ENCODE results near the gene MSTN.
"Not testable (repeated sequence)": the region's sequence is repeated elsewhere in the genome, so short reads cannot be mapped to it uniquely, and the experiment has no call there.

MSTN gene

DNA sequence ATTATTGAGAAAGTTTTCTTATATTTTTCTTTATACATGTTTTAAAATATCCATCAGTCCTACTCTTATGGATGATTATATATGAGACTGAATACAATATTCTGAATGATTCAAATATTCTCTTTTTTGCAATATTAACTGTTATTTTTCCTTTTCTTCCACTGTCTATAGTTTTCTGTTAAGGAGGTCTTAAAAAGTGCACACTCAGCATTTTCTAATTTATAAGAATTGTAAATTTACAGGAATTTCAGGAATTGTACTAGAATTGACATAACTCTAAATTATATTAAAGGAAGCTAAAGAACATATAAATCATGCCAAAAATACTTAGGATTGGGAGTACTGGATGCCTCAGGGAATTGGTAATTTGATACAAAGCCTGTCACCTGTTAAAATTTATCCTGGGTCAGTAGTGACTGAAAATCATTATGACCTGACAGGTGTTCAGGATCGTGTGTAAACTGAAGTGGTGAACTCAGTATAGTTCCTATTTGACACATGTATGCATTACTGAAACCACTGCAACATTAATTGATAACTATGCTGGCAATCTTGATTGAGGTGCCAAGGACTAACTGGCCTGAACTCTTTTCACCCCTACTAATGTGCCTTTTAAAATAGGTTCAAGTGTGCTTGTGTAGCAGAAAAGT, 30.4 kb downstream of the MSTN start:
- Mint-ChIP-seq H3K9me3 (no peaks in the 10 kb centered on the region), H3K36me3 (ENCODE audit: low read depth) (no peaks in the 10 kb centered on the region), H3K4me1 (peaks cover 13% of the 10 kb centered on the region), H3K4me3 (no peak overlapping the region), H3K27ac (no peak overlapping the region), H3K27me3 (ENCODE audit: low read depth) (no peaks in the 10 kb centered on the region)
- TF ChIP-seq, protein P1, sequence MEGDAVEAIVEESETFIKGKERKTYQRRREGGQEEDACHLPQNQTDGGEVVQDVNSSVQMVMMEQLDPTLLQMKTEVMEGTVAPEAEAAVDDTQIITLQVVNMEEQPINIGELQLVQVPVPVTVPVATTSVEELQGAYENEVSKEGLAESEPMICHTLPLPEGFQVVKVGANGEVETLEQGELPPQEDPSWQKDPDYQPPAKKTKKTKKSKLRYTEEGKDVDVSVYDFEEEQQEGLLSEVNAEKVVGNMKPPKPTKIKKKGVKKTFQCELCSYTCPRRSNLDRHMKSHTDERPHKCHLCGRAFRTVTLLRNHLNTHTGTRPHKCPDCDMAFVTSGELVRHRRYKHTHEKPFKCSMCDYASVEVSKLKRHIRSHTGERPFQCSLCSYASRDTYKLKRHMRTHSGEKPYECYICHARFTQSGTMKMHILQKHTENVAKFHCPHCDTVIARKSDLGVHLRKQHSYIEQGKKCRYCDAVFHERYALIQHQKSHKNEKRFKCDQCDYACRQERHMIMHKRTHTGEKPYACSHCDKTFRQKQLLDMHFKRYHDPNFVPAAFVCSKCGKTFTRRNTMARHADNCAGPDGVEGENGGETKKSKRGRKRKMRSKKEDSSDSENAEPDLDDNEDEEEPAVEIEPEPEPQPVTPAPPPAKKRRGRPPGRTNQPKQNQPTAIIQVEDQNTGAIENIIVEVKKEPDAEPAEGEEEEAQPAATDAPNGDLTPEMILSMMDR (IDR thresholded peaks at IDR 0.05; ENCODE audit: unreplicated experiment in 3 of 3), result no peak

DNA sequence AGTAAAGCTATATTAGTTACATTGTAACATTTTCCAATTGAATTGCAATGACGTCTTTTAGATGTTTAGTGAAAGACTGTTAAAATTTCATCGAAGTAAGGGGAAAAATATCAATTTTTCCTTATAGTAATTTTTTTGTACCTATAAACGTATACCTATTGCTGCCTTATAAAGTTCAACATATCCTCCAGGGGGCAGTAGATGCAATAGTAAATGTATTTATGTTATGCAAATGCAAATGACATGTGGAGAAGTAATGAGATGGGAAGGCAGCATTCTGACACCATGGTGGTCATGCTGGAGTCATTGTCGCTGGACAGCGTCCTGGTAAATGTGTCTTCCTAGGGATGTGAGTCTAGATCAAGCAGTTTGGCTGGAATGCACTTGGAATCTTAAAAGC, 38.7 kb downstream of the MSTN start:
- H3K36me3 Mint-ChIP-seq (ENCODE audit: low read depth), result no peaks in the 10 kb centered on the region
- no peak overlapping the region for H3K27ac Mint-ChIP-seq
- TF ChIP-seq, protein P1 (IDR thresholded peaks at IDR 0.05; ENCODE audit: unreplicated experiment in 3 of 3), result peak; percentile 21 to 49 (median 27)
- no peaks in the 10 kb centered on the region for H3K4me1 Mint-ChIP-seq
- H3K27me3 Mint-ChIP-seq (ENCODE audit: low read depth), result no peaks in the 10 kb centered on the region
- H3K4me3 Mint-ChIP-seq, result no peak overlapping the region
- peaks cover 1% of the 10 kb centered on the region for H3K9me3 Mint-ChIP-seq

DNA sequence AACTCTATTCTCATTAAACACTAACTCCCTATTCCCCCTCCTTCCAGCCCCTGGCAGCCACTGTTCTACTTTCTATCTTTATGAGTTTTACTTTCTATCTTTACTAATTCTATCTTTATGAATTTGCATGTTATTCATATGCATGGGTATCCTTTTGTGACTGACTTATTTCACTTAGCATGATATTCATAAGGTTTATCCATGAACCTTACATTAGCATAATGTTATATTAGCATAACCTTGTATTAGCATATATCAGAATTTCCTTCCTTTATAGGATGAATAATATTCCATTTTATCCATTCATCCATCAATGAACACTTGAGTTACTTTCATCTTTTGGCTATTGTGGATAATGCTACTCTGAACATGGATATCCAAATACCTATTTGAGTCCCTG, 41.8 kb downstream of the MSTN start:
- H3K4me3 Mint-ChIP-seq, result no peak overlapping the region
- no peaks in the 10 kb centered on the region for H3K4me1 Mint-ChIP-seq
- H3K27ac Mint-ChIP-seq, result no peak overlapping the region
- no peaks in the 10 kb centered on the region for H3K36me3 Mint-ChIP-seq (ENCODE audit: low read depth)
- H3K27me3 Mint-ChIP-seq (ENCODE audit: low read depth), result no peaks in the 10 kb centered on the region
- TF ChIP-seq, protein P1 (IDR thresholded peaks at IDR 0.05; ENCODE audit: unreplicated experiment in 3 of 3), result no peak
- peaks cover 27% of the 10 kb centered on the region for H3K9me3 Mint-ChIP-seq

DNA sequence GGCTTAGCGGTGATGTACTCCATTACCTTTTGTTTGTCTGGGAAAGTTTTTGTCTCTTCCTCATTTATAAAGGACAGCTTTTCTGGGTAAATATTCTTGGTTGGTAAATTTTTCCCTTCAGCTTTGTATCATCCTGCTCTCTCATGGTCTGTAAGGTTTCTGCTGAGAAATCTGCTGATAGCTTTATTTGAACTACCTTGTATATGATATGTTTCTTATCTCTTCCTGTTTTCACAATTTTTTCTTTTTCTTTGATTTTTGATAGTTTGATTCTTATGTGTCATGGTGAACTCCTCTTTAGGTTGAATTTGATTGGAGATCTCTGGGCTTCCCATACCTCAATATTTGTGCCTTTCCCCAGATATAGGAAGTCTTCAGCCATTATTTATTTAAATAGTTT, 44.7 kb downstream of the MSTN start:
- no peaks in the 10 kb centered on the region for H3K4me1 Mint-ChIP-seq
- no peaks in the 10 kb centered on the region for H3K36me3 Mint-ChIP-seq (ENCODE audit: low read depth)
- TF ChIP-seq, protein P1 (IDR thresholded peaks at IDR 0.05; ENCODE audit: unreplicated experiment in 3 of 3), result no peak
- H3K27ac Mint-ChIP-seq, result no peak overlapping the region
- no peaks in the 10 kb centered on the region for H3K27me3 Mint-ChIP-seq (ENCODE audit: low read depth)
- H3K4me3 Mint-ChIP-seq, result no peak overlapping the region
- H3K9me3 Mint-ChIP-seq, result peaks cover 43% of the 10 kb centered on the region

DNA sequence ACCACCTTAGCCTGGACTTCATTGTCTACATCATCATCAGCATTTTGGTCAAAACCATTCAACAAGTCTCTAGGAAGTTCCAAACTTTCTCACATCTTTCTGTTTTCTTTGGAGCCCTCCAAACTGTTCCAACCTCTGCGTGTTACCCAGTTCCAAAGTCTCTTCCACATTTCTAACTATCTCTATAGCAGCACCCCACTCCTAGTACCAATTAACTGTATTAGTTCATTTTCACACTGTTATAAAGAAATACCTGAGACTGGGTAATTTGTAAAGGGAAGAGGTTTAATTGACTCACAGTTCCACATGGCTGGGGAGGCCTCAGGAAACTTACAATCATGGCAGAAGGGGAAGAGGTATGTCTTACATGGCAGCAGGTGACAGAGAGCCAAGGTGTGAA, 46.6 kb downstream of the MSTN start:
- H3K4me3 Mint-ChIP-seq; H3K27ac Mint-ChIP-seq; H3K27me3 Mint-ChIP-seq (ENCODE audit: low read depth); H3K36me3 Mint-ChIP-seq (ENCODE audit: low read depth); H3K4me1 Mint-ChIP-seq: not testable (repeated sequence)
- peaks cover 46% of the 10 kb centered on the region for H3K9me3 Mint-ChIP-seq
